PC-9 (cell line): Measurements from ENCODE around the gene UGT1A7.

Experiments
- CTCF ChIP-seq: fragments of 200-600 bp; sonication (generic); conservative IDR thresholded peaks from 2 replicates; pipeline ENCODE4 v1.6.1; 2017; ENCODE audit warnings: mixed run types, antibody characterized with exemption, mild to moderate bottlenecking, moderate library complexity
- EZH2 ChIP-seq: fragments of 200-600 bp; sonication (generic); IDR thresholded peaks from 2 replicates; pipeline ENCODE4 v1.8.0; 2017; ENCODE audit warnings: antibody characterized with exemption, low read depth

- no peak for TF ChIP-seq CTCF
- no peak for TF ChIP-seq EZH2
These were observed 134.6 kb downstream of the UGT1A7 start for GRCh38 chr2:233816334-233816733.
